Gastrocnemius medialis (tissue), 4 donors: ENCODE data around the gene WBP4. TPM values are rescaled to one million over a fixed set of nuclear protein-coding genes. Genes with fewer than 3 reads are reported as not detected.

Experiments used
- ATAC-seq, 2 donors: fragments of 150-250 bp; one replicate each; pipeline ENCODE4 v1.9.1; 2016
- DNase-seq, 2 donors: peaks; one replicate each; pipeline ENCODE4 v3.0.0-alpha.2; 2019
- H3K27ac ChIP-seq, 4 donors: fragments of 200-600 bp; sonication (generic); 1 replicate in 1 of 4; 2 replicates in 3 of 4; pipeline ENCODE4 v1.5.1; 2016 to 2018; ENCODE audit warnings: mild to moderate bottlenecking in 2 of 4, moderate library complexity in 1 of 4
- H3K27me3 ChIP-seq, 3 donors: fragments of 200-600 bp; sonication (generic) in 2 of 3; 1 replicate in 1 of 3; 2 replicates in 2 of 3; pipeline versions ENCODE4 v1.5.1 to v1.6.0; 2016 to 2019; ENCODE audit warnings: mild to moderate bottlenecking in 1 of 3, moderate library complexity in 1 of 3
- H3K36me3 ChIP-seq, 2 donors: fragments of 200-600 bp; sonication (generic) in 1 of 2; one replicate each; pipeline ENCODE4 v1.5.1; 2017 to 2018
- H3K4me1 ChIP-seq, 2 donors: fragments of 200-600 bp; sonication (generic) in 1 of 2; one replicate each; pipeline ENCODE4 v1.5.1; 2016 to 2017; ENCODE audit warnings: mild to moderate bottlenecking in 2 of 2
- H3K4me3 ChIP-seq, 4 donors: fragments of 200-600 bp; sonication (generic) in 3 of 4; 1 replicate in 1 of 4; 2 replicates in 3 of 4; pipeline ENCODE4 v1.5.1; 2016 to 2019; ENCODE audit warnings: mild to moderate bottlenecking in 2 of 4
- H3K9me3 ChIP-seq, 3 donors: fragments of 200-600 bp; sonication (generic) in 2 of 3; 1 replicate in 1 of 3; 2 replicates in 2 of 3; pipeline ENCODE4 v1.5.1; 2016 to 2019
- POLR2A ChIP-seq, 2 donors: fragments of 450-650 bp; IDR thresholded peaks; one replicate each; pipeline ENCODE4 v1.6.1; 2017; ENCODE audit warnings: antibody characterized with exemption in 2 of 2, mild to moderate bottlenecking in 2 of 2, moderate library complexity in 2 of 2
- in situ Hi-C, 4 donors: fragments of 200-750 bp; cut with MboI; loops; one replicate each; pipeline versions ENCODE4 v1.15.0 to v1.8.0; 2017; ENCODE audit warnings: low sequenced_read_pairs in 4 of 4
- intact Hi-C: fragments of 100-400 bp; cut with DNase I; formaldehyde crosslinking; loops from one replicate; pipeline ENCODE4 v1.15.1; 2023; ENCODE audit warnings: low total_unique reads
- total RNA-seq, 4 donors: library from RNA; depleted of rRNA; stranded (reverse); fragments of >200 nt; gene quantifications; one replicate each; pipeline versions ENCODE4 v1.1.0 to v1.2.3, GENCODE V29; 2016
- TF ChIP-seq, protein P1 (sequence below), 5 experiments: fragments of 450-650 bp in 3 of 5; fragments of 200-600 bp in 2 of 5; sonication (generic) in 2 of 5; IDR thresholded peaks in 4 of 5; conservative IDR thresholded peaks in 1 of 5; 1 replicate in 4 of 5; 2 replicates in 1 of 5; pipeline ENCODE4 v1.5.1; 2016 to 2019; ENCODE audit warnings: antibody characterized with exemption in 5 of 5, mild to moderate bottlenecking in 3 of 5, moderate library complexity in 3 of 5

Gene WBP4
- total RNA-seq, 4 donors from 2014 or later: 20.2 to 31.3 (median 25.5) TPM

- no peaks in the 10 kb centered on the region for H3K9me3 ChIP-seq
- ATAC-seq (no peak), DNase-seq (no peak)
- peak overlapping the region; percentile 90 to 100 (median 98) for H3K27ac ChIP-seq
- intact Hi-C loops (loop anchor here (10.0 kb wide), 3 partner anchors 180 to 980 kb away; partner anchors contain the start of genes DGKH and FOXO1), in situ Hi-C loops (loop anchor here in 1 of 4 donors (5.0 to 25.0 kb wide), 2 partner anchors 67 to 278 kb away; partner anchors contain the start of genes KBTBD6 and SLC25A15)
- peaks cover 0 to 54% of the 10 kb centered on the region in 2 donors for H3K36me3 ChIP-seq
- H3K4me1 ChIP-seq: peaks cover 38% of the 10 kb centered on the region in 2 donors
- no peaks in the 10 kb centered on the region for H3K27me3 ChIP-seq
- H3K4me3 ChIP-seq: no peak overlapping the region
- TF ChIP-seq POLR2A (IDR thresholded peaks at IDR 0.05): no peak
- TF ChIP-seq, protein P1, sequence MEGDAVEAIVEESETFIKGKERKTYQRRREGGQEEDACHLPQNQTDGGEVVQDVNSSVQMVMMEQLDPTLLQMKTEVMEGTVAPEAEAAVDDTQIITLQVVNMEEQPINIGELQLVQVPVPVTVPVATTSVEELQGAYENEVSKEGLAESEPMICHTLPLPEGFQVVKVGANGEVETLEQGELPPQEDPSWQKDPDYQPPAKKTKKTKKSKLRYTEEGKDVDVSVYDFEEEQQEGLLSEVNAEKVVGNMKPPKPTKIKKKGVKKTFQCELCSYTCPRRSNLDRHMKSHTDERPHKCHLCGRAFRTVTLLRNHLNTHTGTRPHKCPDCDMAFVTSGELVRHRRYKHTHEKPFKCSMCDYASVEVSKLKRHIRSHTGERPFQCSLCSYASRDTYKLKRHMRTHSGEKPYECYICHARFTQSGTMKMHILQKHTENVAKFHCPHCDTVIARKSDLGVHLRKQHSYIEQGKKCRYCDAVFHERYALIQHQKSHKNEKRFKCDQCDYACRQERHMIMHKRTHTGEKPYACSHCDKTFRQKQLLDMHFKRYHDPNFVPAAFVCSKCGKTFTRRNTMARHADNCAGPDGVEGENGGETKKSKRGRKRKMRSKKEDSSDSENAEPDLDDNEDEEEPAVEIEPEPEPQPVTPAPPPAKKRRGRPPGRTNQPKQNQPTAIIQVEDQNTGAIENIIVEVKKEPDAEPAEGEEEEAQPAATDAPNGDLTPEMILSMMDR (IDR thresholded peaks at IDR 0.05 in 4 of 5, conservative IDR thresholded peaks at IDR 0.05 in 1 of 5): no peak
These were observed 3.8 kb downstream of the WBP4 start for GRCh38 chr13:41065078-41065477.

- Histone ChIP-seq H3K4me1 (peaks cover 0 to 4% of the 10 kb centered on the region in 2 donors), H3K4me3 (no peak overlapping the region), H3K9me3 (no peaks in the 10 kb centered on the region), H3K27ac (no peak overlapping the region), H3K27me3 (no peaks in the 10 kb centered on the region), H3K36me3 (peaks cover 0 to 93% of the 10 kb centered on the region in 2 donors)
- TF ChIP-seq, protein P1 (IDR thresholded peaks at IDR 0.05 in 4 of 5, conservative IDR thresholded peaks at IDR 0.05 in 1 of 5): no peak
- no peak for TF ChIP-seq POLR2A (IDR thresholded peaks at IDR 0.05)
- intact Hi-C loops (no loop called here), in situ Hi-C loops (loop anchor here in 2 of 4 donors (10.0 to 25.0 kb wide), 2 partner anchors 150 to 287 kb away; partner anchors contain the start of gene SLC25A15 (in 1 of the 2))
- no peak for ATAC-seq
- DNase-seq: no peak
These were observed 13.2 kb downstream of the WBP4 start for GRCh38 chr13:41074523-41074922.

DNA sequence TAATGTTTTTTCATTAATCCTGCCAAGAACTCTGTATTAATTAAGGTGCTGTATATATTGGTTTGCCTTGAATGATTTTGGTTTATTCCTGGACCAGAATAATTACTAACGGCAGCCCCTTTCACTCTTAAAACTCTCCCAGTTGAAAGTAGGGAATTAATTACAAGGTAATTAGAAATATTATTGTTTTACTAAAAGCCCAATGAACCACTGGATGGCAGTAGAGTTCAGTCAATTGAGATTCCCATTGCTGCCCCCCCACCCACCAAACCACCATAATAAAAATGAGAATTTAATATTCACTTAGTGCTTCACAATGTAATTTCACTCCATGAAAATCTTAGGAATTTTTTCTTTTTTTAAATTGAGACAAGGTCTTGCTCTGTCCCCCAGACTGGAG lies 13.7 kb downstream of the WBP4 start:
- no peak overlapping the region for H3K4me3 ChIP-seq
- H3K9me3 ChIP-seq: no peaks in the 10 kb centered on the region
- peaks cover 0 to 4% of the 10 kb centered on the region in 2 donors for H3K4me1 ChIP-seq
- no peaks in the 10 kb centered on the region for H3K27me3 ChIP-seq
- in situ Hi-C loops: loop anchor here in 2 of 4 donors (5.0 to 10.0 kb wide), 2 partner anchors 142 to 150 kb away; no protein-coding TSS in a partner anchor
- H3K27ac ChIP-seq: no peak overlapping the region
- ATAC-seq: no peak
- no peak for TF ChIP-seq POLR2A (IDR thresholded peaks at IDR 0.05)
- TF ChIP-seq, protein P1 (IDR thresholded peaks at IDR 0.05 in 4 of 5, conservative IDR thresholded peaks at IDR 0.05 in 1 of 5): peak; percentile 21 to 58 (median 42)
- no peak for DNase-seq
- H3K36me3 ChIP-seq: peaks cover 0 to 93% of the 10 kb centered on the region in 2 donors
- intact Hi-C loops: loop anchor here (1.0 kb wide), 1 partner anchor 146 kb away; no protein-coding TSS in a partner anchor

GRCh38 chr13:41075485-41075884 lies 14.2 kb downstream of the WBP4 start:
- intact Hi-C loops: loop anchor here (1.0 kb wide), 1 partner anchor 146 kb away; no protein-coding TSS in a partner anchor
- ATAC-seq: no peak
- H3K36me3 ChIP-seq: peaks cover 0 to 93% of the 10 kb centered on the region in 2 donors

More at GRCh38 chr13:41075485-41075884, 14.2 kb downstream of the WBP4 start:
- Histone ChIP-seq H3K9me3 (no peaks in the 10 kb centered on the region), H3K4me3 (no peak overlapping the region), H3K27me3 (no peaks in the 10 kb centered on the region), H3K27ac (no peak overlapping the region), H3K4me1 (peaks cover 0 to 4% of the 10 kb centered on the region in 2 donors)
- DNase-seq: no peak
- in situ Hi-C loops: loop anchor here in 2 of 4 donors (5.0 to 10.0 kb wide), 2 partner anchors 142 to 149 kb away; no protein-coding TSS in a partner anchor
- TF ChIP-seq, protein P1 (IDR thresholded peaks at IDR 0.05 in 4 of 5, conservative IDR thresholded peaks at IDR 0.05 in 1 of 5): no peak
- no peak for TF ChIP-seq POLR2A (IDR thresholded peaks at IDR 0.05)
